Spleen (tissue), 7 donors: ENCODE measurements around the gene TMEM91.

ENCODE experiments used
- POLR2A ChIP-seq, 3 donors: fragments of 450-650 bp; IDR thresholded peaks; one replicate each; pipeline ENCODE4 v1.5.1; 2017; ENCODE audit warnings: antibody characterized with exemption in 3 of 3, mild to moderate bottlenecking in 1 of 3
- POLR2AphosphoS5 ChIP-seq, 3 donors: sonication (generic); formaldehyde crosslinking; IDR thresholded peaks; one replicate each; pipeline ENCODE4 v1.5.1; 2017; ENCODE audit warnings: antibody characterized with exemption in 3 of 3
- TF ChIP-seq, protein P1 (sequence below), 11 experiments: fragments of 200-600 bp in 7 of 11; fragments of 450-650 bp in 4 of 11; sonication (generic) in 4 of 11; IDR thresholded peaks in 8 of 11; conservative IDR thresholded peaks in 3 of 11; 1 replicate in 7 of 11; 2 replicates in 4 of 11; pipeline versions ENCODE4 v1.4.0 to v1.8.0; 2016 to 2021; ENCODE audit warnings: antibody characterized with exemption in 11 of 11, inconsistent platforms in 4 of 11, mild to moderate bottlenecking in 1 of 11
- donor health status: DM: no; HTN: no; CAD: no; lungs with moderate emphysema.
- donor health status: DM: no; HTN: no; CAD: no.
- donor health status: DM: no; HTN: no; CAD: no.

DNA sequence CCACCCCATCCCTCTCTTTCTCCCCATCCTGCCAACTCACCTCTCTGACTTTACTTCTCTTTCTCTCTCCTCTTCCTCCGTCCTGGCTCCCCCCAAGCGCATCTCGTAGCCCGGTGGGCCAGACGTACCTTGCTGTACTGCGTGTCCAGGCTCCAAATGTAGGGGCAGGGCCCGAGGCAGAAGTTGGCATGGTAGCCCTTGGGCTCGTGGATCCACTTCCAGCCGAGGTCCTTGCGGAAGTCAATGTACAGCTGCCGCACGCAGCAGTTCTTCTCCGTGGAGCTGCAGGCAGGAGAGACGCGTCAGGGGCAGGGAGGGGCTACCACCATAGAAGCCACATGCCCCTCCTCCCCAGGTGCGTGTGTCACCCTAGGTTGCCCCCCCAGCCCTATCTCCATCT, 44.3 kb upstream of the TMEM91 start:
- no peak for TF ChIP-seq POLR2A (IDR thresholded peaks at IDR 0.05)
- TF ChIP-seq, protein P1, sequence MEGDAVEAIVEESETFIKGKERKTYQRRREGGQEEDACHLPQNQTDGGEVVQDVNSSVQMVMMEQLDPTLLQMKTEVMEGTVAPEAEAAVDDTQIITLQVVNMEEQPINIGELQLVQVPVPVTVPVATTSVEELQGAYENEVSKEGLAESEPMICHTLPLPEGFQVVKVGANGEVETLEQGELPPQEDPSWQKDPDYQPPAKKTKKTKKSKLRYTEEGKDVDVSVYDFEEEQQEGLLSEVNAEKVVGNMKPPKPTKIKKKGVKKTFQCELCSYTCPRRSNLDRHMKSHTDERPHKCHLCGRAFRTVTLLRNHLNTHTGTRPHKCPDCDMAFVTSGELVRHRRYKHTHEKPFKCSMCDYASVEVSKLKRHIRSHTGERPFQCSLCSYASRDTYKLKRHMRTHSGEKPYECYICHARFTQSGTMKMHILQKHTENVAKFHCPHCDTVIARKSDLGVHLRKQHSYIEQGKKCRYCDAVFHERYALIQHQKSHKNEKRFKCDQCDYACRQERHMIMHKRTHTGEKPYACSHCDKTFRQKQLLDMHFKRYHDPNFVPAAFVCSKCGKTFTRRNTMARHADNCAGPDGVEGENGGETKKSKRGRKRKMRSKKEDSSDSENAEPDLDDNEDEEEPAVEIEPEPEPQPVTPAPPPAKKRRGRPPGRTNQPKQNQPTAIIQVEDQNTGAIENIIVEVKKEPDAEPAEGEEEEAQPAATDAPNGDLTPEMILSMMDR (IDR thresholded peaks at IDR 0.05 in 8 of 11, conservative IDR thresholded peaks at IDR 0.05 in 3 of 11) = no peak
- TF ChIP-seq POLR2AphosphoS5 (IDR thresholded peaks at IDR 0.05) = peak in 1 of 3 donors; percentile 57
